LNCaP clone FGC (cell line): ENCODE data around the gene CMTM7.

Experiments used
- DNase-seq: peaks from one replicate; pipeline ENCODE4 v3.0.0-alpha.2; 2011; ENCODE audit warnings: low read depth
- H3K4me3 ChIP-seq: 2 replicates; pipeline ENCODE4 v1.5.1; 2011; ENCODE audit warnings: mild to moderate bottlenecking, low read depth, low read length, control low read depth
- CTCF ChIP-seq: IDR thresholded peaks from 2 replicates; pipeline ENCODE4 v1.5.1; 2012; ENCODE audit warnings: mild to moderate bottlenecking; ENCODE audit not compliant: control insufficient read depth, insufficient read depth; ENCODE audit errors: extremely low read depth

Gene CMTM7

DNA sequence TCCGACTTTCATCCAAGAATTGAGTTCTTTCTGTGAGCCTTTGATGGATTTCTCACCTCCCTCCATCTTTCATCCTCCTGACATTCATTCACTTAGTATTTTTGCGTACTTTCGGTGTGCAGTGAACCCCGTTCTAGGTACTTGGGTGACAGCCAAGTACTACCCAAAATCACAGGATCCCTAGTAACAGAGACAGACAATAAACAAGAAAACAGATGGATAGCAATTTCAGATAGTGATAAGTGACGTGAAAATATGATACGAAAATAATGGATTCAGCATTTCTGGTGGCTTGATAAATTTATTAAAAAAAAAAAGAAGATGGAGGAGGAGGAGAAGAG lies 111.3 kb downstream of the CMTM7 start:
- TF ChIP-seq CTCF, result no peak
- H3K4me3 ChIP-seq, result peak overlapping the region; percentile 91
- DNase-seq, result no peak
